Fibroblast of lung (primary cell): ENCODE measurements around the gene METTL5. TPM values are rescaled to one million over a fixed set of nuclear protein-coding genes. Genes with fewer than 3 reads are reported as not detected.

Experiments
- DNase-seq, 2 donors: peaks; one replicate each; pipeline versions ENCODE4 v3.0.0 to v3.0.0-alpha.2; 2010; ENCODE audit warnings: low read depth in 2 of 2
- H2AFZ ChIP-seq: 2 replicates; pipeline ENCODE4 v1.5.1; 2012; ENCODE audit warnings: low read length, control low read depth, inconsistent platforms
- H3K27ac ChIP-seq: 2 replicates; pipeline ENCODE4 v1.5.1; 2011; ENCODE audit warnings: low read length, control low read depth; ENCODE audit not compliant: insufficient read depth
- H3K27me3 ChIP-seq: 2 replicates; pipeline ENCODE4 v1.5.1; 2011; ENCODE audit warnings: mild to moderate bottlenecking, low read length; ENCODE audit not compliant: control insufficient read depth, insufficient read depth
- H3K36me3 ChIP-seq: 2 replicates; pipeline ENCODE4 v1.5.1; 2011; ENCODE audit warnings: low read length; ENCODE audit not compliant: control insufficient read depth, insufficient read depth
- H3K4me1 ChIP-seq: 2 replicates; pipeline ENCODE4 v1.5.1; 2011; ENCODE audit warnings: low read length; ENCODE audit not compliant: control insufficient read depth, insufficient read depth; ENCODE audit errors: extremely low read depth
- H3K4me2 ChIP-seq: 2 replicates; pipeline ENCODE4 v1.5.1; 2011; ENCODE audit warnings: low read length, control low read depth; ENCODE audit not compliant: insufficient read depth; ENCODE audit errors: extremely low read depth
- H3K4me3 ChIP-seq, 4 experiments: fragments of 200-600 bp in 1 of 4; sonication (generic) in 1 of 4; replicated peaks in 1 of 4; 2 replicates each; pipeline ENCODE4 v1.5.1; 2011 to 2016; ENCODE audit warnings: low read length in 4 of 4, low read depth in 3 of 4, mild to moderate bottlenecking in 3 of 4, control low read depth in 2 of 4, inconsistent platforms in 1 of 4, mixed read lengths in 1 of 4; ENCODE audit not compliant: insufficient read depth in 1 of 4; ENCODE audit errors: control extremely low read depth in 1 of 4
- H3K79me2 ChIP-seq: 2 replicates; pipeline ENCODE4 v1.5.1; 2012; ENCODE audit warnings: mild to moderate bottlenecking, low read length, inconsistent platforms; ENCODE audit not compliant: control insufficient read depth, insufficient read depth
- H3K9ac ChIP-seq: 2 replicates; pipeline ENCODE4 v1.5.1; 2011; ENCODE audit warnings: mild to moderate bottlenecking, low read length, control low read depth; ENCODE audit not compliant: insufficient read depth
- H3K9me3 ChIP-seq: 2 replicates; pipeline ENCODE4 v1.5.1; 2012; ENCODE audit warnings: low read depth, low read length; ENCODE audit not compliant: control insufficient read depth, insufficient read depth
- H4K20me1 ChIP-seq: 2 replicates; pipeline ENCODE4 v1.5.1; 2011; ENCODE audit warnings: low read length; ENCODE audit not compliant: control insufficient read depth, insufficient read depth; ENCODE audit errors: extremely low read depth
- EZH2 ChIP-seq: IDR thresholded peaks from 2 replicates; pipeline ENCODE4 v1.5.1; 2012; ENCODE audit warnings: low read length, control low read depth, mild to moderate bottlenecking; ENCODE audit errors: missing control alignments
- polyA plus RNA-seq, 2 donors: library from polyadenylated mRNA; depleted of rRNA in 1 of 2; stranded (reverse) in 1 of 2; unstranded in 1 of 2; fragments of >200 nt; gene quantifications; 2 replicates each; pipeline ENCODE4 v1.2.1, GENCODE V29; 2011 to 2012; ENCODE audit warnings: missing spikeins in 1 of 2
- total RNA-seq: library from RNA; depleted of rRNA; stranded (reverse); fragments of >200 nt; gene quantifications from 2 replicates; pipeline ENCODE4 v1.2.1, GENCODE V29; 2014
- TF ChIP-seq, protein P1 (sequence below), 2 donors: IDR thresholded peaks in 1 of 2; conservative IDR thresholded peaks in 1 of 2; 1 replicate in 1 of 2; 2 replicates in 1 of 2; pipeline ENCODE4 v1.5.1; 2011 to 2012; ENCODE audit warnings: low read length in 2 of 2, control low read depth in 1 of 2, inconsistent platforms in 1 of 2, low read depth in 1 of 2, mild to moderate bottlenecking in 1 of 2

Gene METTL5
- total and polyA plus RNA-seq, 2 donors (not counting 1 experiment from before 2014, with no cell fraction given), result 50.9 to 52.9 TPM

- Histone ChIP-seq H2AFZ (no peak overlapping the region), H3K9ac (no peak overlapping the region), H3K27ac (no peak overlapping the region), H4K20me1 (no peaks in the 10 kb centered on the region), H3K4me1 (no peaks in the 10 kb centered on the region), H3K9me3 (no peaks in the 10 kb centered on the region), H3K36me3 (no peaks in the 10 kb centered on the region), H3K4me3 (no peak overlapping the region), H3K79me2 (peaks cover 17% of the 10 kb centered on the region), H3K27me3 (no peaks in the 10 kb centered on the region), H3K4me2 (no peak overlapping the region)
- TF ChIP-seq, protein P1, sequence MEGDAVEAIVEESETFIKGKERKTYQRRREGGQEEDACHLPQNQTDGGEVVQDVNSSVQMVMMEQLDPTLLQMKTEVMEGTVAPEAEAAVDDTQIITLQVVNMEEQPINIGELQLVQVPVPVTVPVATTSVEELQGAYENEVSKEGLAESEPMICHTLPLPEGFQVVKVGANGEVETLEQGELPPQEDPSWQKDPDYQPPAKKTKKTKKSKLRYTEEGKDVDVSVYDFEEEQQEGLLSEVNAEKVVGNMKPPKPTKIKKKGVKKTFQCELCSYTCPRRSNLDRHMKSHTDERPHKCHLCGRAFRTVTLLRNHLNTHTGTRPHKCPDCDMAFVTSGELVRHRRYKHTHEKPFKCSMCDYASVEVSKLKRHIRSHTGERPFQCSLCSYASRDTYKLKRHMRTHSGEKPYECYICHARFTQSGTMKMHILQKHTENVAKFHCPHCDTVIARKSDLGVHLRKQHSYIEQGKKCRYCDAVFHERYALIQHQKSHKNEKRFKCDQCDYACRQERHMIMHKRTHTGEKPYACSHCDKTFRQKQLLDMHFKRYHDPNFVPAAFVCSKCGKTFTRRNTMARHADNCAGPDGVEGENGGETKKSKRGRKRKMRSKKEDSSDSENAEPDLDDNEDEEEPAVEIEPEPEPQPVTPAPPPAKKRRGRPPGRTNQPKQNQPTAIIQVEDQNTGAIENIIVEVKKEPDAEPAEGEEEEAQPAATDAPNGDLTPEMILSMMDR (conservative IDR thresholded peaks at IDR 0.05 in 1 of 2, IDR thresholded peaks at IDR 0.05 in 1 of 2; ENCODE audit: low read depth in 1 of 2, low read length in 2 of 2), result no peak
- no peak for TF ChIP-seq EZH2
- no peak for DNase-seq
Measured at GRCh38 chr2:169865492-169865891, 40.8 kb upstream of the METTL5 start.

DNA sequence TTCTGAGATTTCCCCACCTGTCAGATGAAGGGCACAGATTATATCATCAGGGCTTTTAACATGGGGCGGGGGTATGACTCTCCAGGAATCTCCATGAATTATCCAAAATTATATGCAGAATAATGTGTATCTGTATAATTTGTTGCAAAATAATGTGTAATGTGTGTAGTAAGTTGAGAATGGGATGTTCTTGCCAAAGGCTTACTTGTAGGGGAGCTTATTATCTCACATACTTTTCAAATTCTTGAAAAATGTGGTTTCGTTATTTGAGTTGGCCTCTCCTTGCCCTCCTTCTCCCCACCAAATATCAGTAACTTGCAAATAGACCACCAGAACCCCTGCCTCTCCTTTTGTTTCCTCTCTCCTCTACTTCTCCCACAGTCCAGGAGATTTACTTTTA is 38.1 kb upstream of the METTL5 start:
- H3K4me2 ChIP-seq, result no peak overlapping the region
- H2AFZ ChIP-seq, result no peak overlapping the region
- H3K27me3 ChIP-seq, result no peaks in the 10 kb centered on the region
- no peak overlapping the region for H3K27ac ChIP-seq
- H3K4me1 ChIP-seq, result no peaks in the 10 kb centered on the region
- H3K4me3 ChIP-seq, result no peak overlapping the region
- H3K9me3 ChIP-seq, result no peaks in the 10 kb centered on the region
- H4K20me1 ChIP-seq, result no peaks in the 10 kb centered on the region
- TF ChIP-seq EZH2, result no peak
- TF ChIP-seq, protein P1 (conservative IDR thresholded peaks at IDR 0.05 in 1 of 2, IDR thresholded peaks at IDR 0.05 in 1 of 2; ENCODE audit: low read depth in 1 of 2, low read length in 2 of 2), result no peak
- H3K79me2 ChIP-seq, result peaks cover 20% of the 10 kb centered on the region
- DNase-seq, result peak in 1 of 2 donors; percentile 29
- no peaks in the 10 kb centered on the region for H3K36me3 ChIP-seq
- no peak overlapping the region for H3K9ac ChIP-seq

DNA sequence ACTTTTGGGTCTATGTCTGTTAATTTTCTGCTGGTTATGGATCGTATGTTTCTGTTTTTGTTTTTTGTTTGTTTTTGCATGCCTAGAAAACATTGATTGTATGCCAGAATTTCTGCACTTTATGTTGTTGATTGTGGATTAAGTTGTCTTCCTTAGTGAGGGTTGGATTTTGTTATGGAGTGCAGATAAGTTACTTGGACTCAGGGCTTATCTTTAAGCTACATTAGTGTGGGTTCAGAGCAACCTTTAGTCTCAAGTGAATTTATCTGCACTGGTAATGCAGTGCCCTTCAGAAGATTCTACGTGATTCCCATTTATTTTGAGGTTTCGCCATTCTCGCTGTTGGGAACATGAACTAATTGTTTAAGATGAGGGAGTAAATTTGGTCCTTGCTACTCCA is 35.4 kb upstream of the METTL5 start:
- H3K4me2 ChIP-seq, result no peak overlapping the region
- DNase-seq, result no peak
- H3K27ac ChIP-seq, result no peak overlapping the region
- no peak for TF ChIP-seq EZH2
- H3K4me3 ChIP-seq, result no peak overlapping the region
- no peaks in the 10 kb centered on the region for H3K4me1 ChIP-seq
- no peak overlapping the region for H3K9ac ChIP-seq
- H3K79me2 ChIP-seq, result peaks cover 21% of the 10 kb centered on the region
- H4K20me1 ChIP-seq, result no peaks in the 10 kb centered on the region
- no peak overlapping the region for H2AFZ ChIP-seq
- no peaks in the 10 kb centered on the region for H3K36me3 ChIP-seq
- H3K9me3 ChIP-seq, result no peaks in the 10 kb centered on the region
- H3K27me3 ChIP-seq, result no peaks in the 10 kb centered on the region
